Neural progenitor cell (in vitro differentiated cells): Measurements from ENCODE around the gene FHOD3. TPM values are rescaled to one million over a fixed set of nuclear protein-coding genes. Genes with fewer than 3 reads are reported as not detected.

ENCODE experiments used
- DNase-seq: peaks from one replicate; pipeline ENCODE4 v3.0.0-alpha.2; 2016; ENCODE audit warnings: low spot score
- H2AFZ ChIP-seq: fragments of 200-600 bp; sonication (generic); replicated peaks from 2 replicates; pipeline ENCODE4 v1.6.1; 2016; ENCODE audit warnings: antibody characterized with exemption
- H3F3A ChIP-seq: fragments of 200-600 bp; sonication (generic); 2 replicates; pipeline ENCODE4 v1.6.1; 2016; ENCODE audit warnings: antibody characterized with exemption, low read depth
- H3K27ac ChIP-seq: fragments of 200-600 bp; sonication (generic); 2 replicates; pipeline ENCODE4 v1.5.1; 2016; ENCODE audit warnings: mild to moderate bottlenecking
- H3K27me3 ChIP-seq: fragments of 200-600 bp; sonication (generic); 2 replicates; pipeline ENCODE4 v1.6.1; 2016; ENCODE audit warnings: mild to moderate bottlenecking, moderate library complexity
- H3K36me3 ChIP-seq: fragments of 200-600 bp; sonication (generic); 2 replicates; pipeline ENCODE4 v1.5.1; 2016
- H3K4me1 ChIP-seq: fragments of 200-600 bp; sonication (generic); 2 replicates; pipeline ENCODE4 v1.6.1; 2016; ENCODE audit warnings: mixed run types
- H3K4me2 ChIP-seq: fragments of 200-600 bp; sonication (generic); 2 replicates; pipeline ENCODE4 v1.6.1; 2016
- H3K4me3 ChIP-seq: fragments of 200-600 bp; sonication (generic); 2 replicates; pipeline ENCODE4 v1.5.1; 2016
- H3K79me2 ChIP-seq: fragments of 200-600 bp; sonication (generic); 2 replicates; pipeline ENCODE4 v1.6.1; 2016; ENCODE audit warnings: low read depth
- H3K9ac ChIP-seq: fragments of 200-600 bp; sonication (generic); 2 replicates; pipeline ENCODE4 v1.6.1; 2016
- H3K9me3 ChIP-seq: fragments of 200-600 bp; sonication (generic); 2 replicates; pipeline ENCODE4 v1.5.1; 2016; ENCODE audit warnings: low read depth
- H4K20me1 ChIP-seq: fragments of 200-600 bp; sonication (generic); 2 replicates; pipeline ENCODE4 v1.6.1; 2016; ENCODE audit warnings: low read depth
- H3K27ac Mint-ChIP-seq: 3 replicates; pipeline ENCODE4 v1.8.0; 2021; ENCODE audit warnings: mixed read lengths
- H3K27me3 Mint-ChIP-seq: 2 replicates; pipeline ENCODE4 v1.8.0; 2022; ENCODE audit warnings: low read depth, mild to moderate bottlenecking, inconsistent platforms, moderate library complexity, mixed read lengths; ENCODE audit not compliant: insufficient read depth
- H3K36me3 Mint-ChIP-seq: 3 replicates; pipeline ENCODE4 v1.8.0; 2021; ENCODE audit warnings: mixed read lengths
- H3K4me1 Mint-ChIP-seq: 3 replicates; pipeline ENCODE4 v1.8.0; 2021; ENCODE audit warnings: mixed read lengths
- H3K4me3 Mint-ChIP-seq: 3 replicates; pipeline ENCODE4 v1.8.0; 2021; ENCODE audit warnings: mild to moderate bottlenecking, moderate library complexity, mixed read lengths
- H3K9me3 Mint-ChIP-seq: 3 replicates; pipeline ENCODE4 v1.8.0; 2020; ENCODE audit warnings: mixed read lengths
- CTCF ChIP-seq: fragments of 200-600 bp; sonication (generic); IDR thresholded peaks from 2 replicates; pipeline ENCODE4 v1.5.1; 2017; ENCODE audit warnings: antibody characterized with exemption, mild to moderate bottlenecking
- EZH2 ChIP-seq: fragments of 200-600 bp; sonication (generic); IDR thresholded peaks from 2 replicates; pipeline ENCODE4 v1.6.1; 2017; ENCODE audit warnings: antibody characterized with exemption, mild to moderate bottlenecking, moderate library complexity
- EZH2phosphoT487 ChIP-seq: fragments of 200-600 bp; sonication (generic); IDR thresholded peaks from 2 replicates; pipeline ENCODE4 v1.6.1; 2017; ENCODE audit warnings: antibody characterized with exemption
- total RNA-seq: library from RNA; depleted of rRNA; stranded (reverse); fragments of >200 nt; gene quantifications from 2 replicates; pipeline ENCODE4 v1.2.3, GENCODE V29; 2015; ENCODE audit warnings: low replicate concordance

The FHOD3 gene
- total RNA-seq, 1 donor from 2014 or later, result 69.7 TPM

DNA sequence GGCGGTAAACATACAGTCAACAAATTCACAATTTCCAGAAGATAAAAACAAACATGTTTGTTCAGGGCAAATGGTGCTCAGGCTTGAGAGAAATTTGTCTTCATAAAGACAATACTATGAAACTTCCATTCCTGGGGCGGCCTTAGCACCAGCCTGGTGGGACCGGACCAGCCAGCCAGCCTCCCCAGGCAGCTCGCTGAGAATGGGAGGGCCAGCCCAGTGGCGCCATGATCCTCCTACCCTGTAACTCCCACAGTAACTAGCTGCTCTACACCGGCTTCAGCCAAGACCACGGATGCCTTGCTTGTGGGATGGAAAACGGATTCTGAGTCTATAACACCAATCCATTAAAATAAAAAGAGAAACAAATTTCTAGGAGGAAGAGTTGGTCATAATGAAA, 24.2 kb upstream of the FHOD3 start:
- no peaks in the 10 kb centered on the region for H3K36me3 Mint-ChIP-seq
- H3K9me3 ChIP-seq, result no peaks in the 10 kb centered on the region
- peaks cover 5% of the 10 kb centered on the region for H3K4me1 Mint-ChIP-seq
- H3K4me2 ChIP-seq, result no peak overlapping the region
- peaks cover 4% of the 10 kb centered on the region for H3K27me3 ChIP-seq
- H3K9ac ChIP-seq, result no peak overlapping the region
- no peak for DNase-seq
- peaks cover 6% of the 10 kb centered on the region for H3K27me3 Mint-ChIP-seq
- no peaks in the 10 kb centered on the region for H3K36me3 ChIP-seq
- H3K79me2 ChIP-seq, result no peaks in the 10 kb centered on the region
- H2AFZ ChIP-seq, result no peak overlapping the region
- H3K9me3 Mint-ChIP-seq, result no peaks in the 10 kb centered on the region
- no peak overlapping the region for H3K27ac ChIP-seq
- no peaks in the 10 kb centered on the region for H3K4me1 ChIP-seq
- no peak for TF ChIP-seq EZH2phosphoT487
- no peak for TF ChIP-seq EZH2
- TF ChIP-seq CTCF, result no peak
- H3F3A ChIP-seq, result no peaks in the 10 kb centered on the region
- H4K20me1 ChIP-seq, result no peaks in the 10 kb centered on the region
- H3K27ac Mint-ChIP-seq, result no peak overlapping the region
- H3K4me3 ChIP-seq, result no peak overlapping the region
- H3K4me3 Mint-ChIP-seq, result no peak overlapping the region

DNA sequence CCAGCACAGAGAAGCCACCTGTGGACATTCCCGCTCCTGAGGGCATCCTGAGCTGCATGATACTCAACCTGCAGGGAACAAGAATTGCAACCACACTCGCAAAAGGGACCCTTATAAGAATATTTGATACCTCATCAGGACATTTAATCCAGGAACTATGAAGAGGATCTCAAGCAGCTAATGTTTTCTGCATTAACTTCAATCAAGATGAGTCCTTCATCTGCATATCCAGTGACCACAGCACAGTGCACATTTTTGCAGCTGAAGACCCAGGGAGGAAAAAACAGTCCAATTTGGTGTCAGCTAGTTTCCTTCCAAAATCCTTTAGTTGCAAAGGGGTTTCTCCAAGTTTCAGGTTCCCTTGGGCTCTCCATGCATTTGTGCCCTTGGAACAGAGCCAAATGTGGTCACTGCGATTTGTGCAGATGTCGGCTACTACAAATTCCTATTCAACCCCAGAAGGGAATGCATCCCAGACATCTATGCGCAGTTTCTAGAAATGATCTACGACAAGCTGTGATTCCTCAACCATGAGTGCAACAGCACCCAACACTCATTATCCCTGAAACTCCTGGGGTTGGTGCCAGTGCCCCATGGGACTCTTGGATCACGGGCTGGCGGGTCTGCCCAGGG, 23.3 kb upstream of the FHOD3 start:
- DNase-seq, result no peak
- H3K27me3 ChIP-seq, result peaks cover 10% of the 10 kb centered on the region
- H4K20me1 ChIP-seq, result no peaks in the 10 kb centered on the region
- H3K27ac ChIP-seq, result no peak overlapping the region
- H3K9ac ChIP-seq, result no peak overlapping the region
- no peak overlapping the region for H3K4me3 Mint-ChIP-seq
- H3K27ac Mint-ChIP-seq, result no peak overlapping the region
- H3K4me1 ChIP-seq, result no peaks in the 10 kb centered on the region
- H3K27me3 Mint-ChIP-seq, result peaks cover 6% of the 10 kb centered on the region
- no peak overlapping the region for H2AFZ ChIP-seq
- TF ChIP-seq EZH2phosphoT487, result no peak
- no peak for TF ChIP-seq CTCF
- TF ChIP-seq EZH2, result no peak
- no peaks in the 10 kb centered on the region for H3F3A ChIP-seq
- H3K9me3 ChIP-seq, result no peaks in the 10 kb centered on the region
- H3K4me3 ChIP-seq, result no peak overlapping the region
- H3K36me3 Mint-ChIP-seq, result no peaks in the 10 kb centered on the region
- H3K9me3 Mint-ChIP-seq, result no peaks in the 10 kb centered on the region
- no peak overlapping the region for H3K4me2 ChIP-seq
- no peaks in the 10 kb centered on the region for H3K36me3 ChIP-seq
- H3K4me1 Mint-ChIP-seq, result peaks cover 5% of the 10 kb centered on the region
- H3K79me2 ChIP-seq, result no peaks in the 10 kb centered on the region

- no peak overlapping the region for H3K27ac ChIP-seq
- Mint-ChIP-seq H3K9me3 (no peaks in the 10 kb centered on the region), H3K27ac (no peak overlapping the region), H3K36me3 (no peaks in the 10 kb centered on the region), H3K4me3 (no peak overlapping the region), H3K4me1 (no peaks in the 10 kb centered on the region), H3K27me3 (peaks cover 2% of the 10 kb centered on the region)
- no peaks in the 10 kb centered on the region for H3K36me3 ChIP-seq
- no peak overlapping the region for H2AFZ ChIP-seq
- H3K4me1 ChIP-seq, result no peaks in the 10 kb centered on the region
- no peak overlapping the region for H3K9ac ChIP-seq
- no peaks in the 10 kb centered on the region for H3K79me2 ChIP-seq
- H4K20me1 ChIP-seq, result no peaks in the 10 kb centered on the region
- H3K4me3 ChIP-seq, result no peak overlapping the region
- no peaks in the 10 kb centered on the region for H3K9me3 ChIP-seq
- peaks cover 17% of the 10 kb centered on the region for H3K27me3 ChIP-seq
- no peak for DNase-seq
- no peaks in the 10 kb centered on the region for H3F3A ChIP-seq
- no peak overlapping the region for H3K4me2 ChIP-seq
- TF ChIP-seq EZH2 (no peak), EZH2phosphoT487 (no peak), CTCF (no peak)
These were observed 22.0 kb upstream of the FHOD3 start for GRCh38 chr18:36275561-36275960.
